H1 (cell line): ENCODE data around the gene TEDC1. TPM values are rescaled to one million over a fixed set of nuclear protein-coding genes. Genes with fewer than 3 reads are reported as not detected.

Source experiments
- BCL11A ChIP-seq, 2 experiments: IDR thresholded peaks; one replicate each; pipeline ENCODE4 v1.6.1; 2011; ENCODE audit warnings: low read depth in 2 of 2, low read length in 2 of 2, mild to moderate bottlenecking in 2 of 2
- CEBPB ChIP-seq: IDR thresholded peaks from 2 replicates; pipeline ENCODE4 v1.6.1; 2012; ENCODE audit warnings: low read depth, low read length
- CREB1 ChIP-seq: IDR thresholded peaks from 2 replicates; pipeline ENCODE4 v1.6.1; 2012; ENCODE audit warnings: inconsistent platforms
- CTBP2 ChIP-seq: IDR thresholded peaks from 2 replicates; pipeline ENCODE4 v1.7.0; 2011; ENCODE audit warnings: borderline replicate concordance, mild to moderate bottlenecking, moderate library complexity, mixed read lengths, low read length; ENCODE audit not compliant: insufficient read depth, insufficient read length
- EP300 ChIP-seq, 2 experiments: IDR thresholded peaks; 1 replicate in 1 of 2; 2 replicates in 1 of 2; pipeline ENCODE4 v1.6.1; 2011 to 2012; ENCODE audit warnings: low read depth in 2 of 2, low read length in 2 of 2, mild to moderate bottlenecking in 2 of 2, borderline replicate concordance in 1 of 2, inconsistent platforms in 1 of 2, moderate library complexity in 1 of 2
- FOSL1 ChIP-seq: IDR thresholded peaks from 2 replicates; pipeline ENCODE4 v1.6.1; 2011; ENCODE audit warnings: mild to moderate bottlenecking, low read depth, low read length, moderate library complexity; ENCODE audit not compliant: insufficient read depth
- GTF2F1 ChIP-seq: IDR thresholded peaks from 2 replicates; pipeline ENCODE4 v1.6.1; 2012; ENCODE audit warnings: low read depth, low read length, improper control_type of control experiment, borderline replicate concordance
- HDAC2 ChIP-seq, 2 experiments: fragments of 300-600 bp in 1 of 2; sonication (generic) in 1 of 2; IDR thresholded peaks; 2 replicates each; pipeline ENCODE4 v1.6.1; 2011 to 2012; ENCODE audit warnings: low read depth in 2 of 2, low read length in 2 of 2, mild to moderate bottlenecking in 2 of 2, moderate library complexity in 2 of 2, borderline replicate concordance in 1 of 2, inconsistent platforms in 1 of 2
- HDAC6 ChIP-seq: IDR thresholded peaks from one replicate; pipeline ENCODE4 v1.7.1; 2012; ENCODE audit warnings: low read depth, mild to moderate bottlenecking, inconsistent platforms, low read length, moderate library complexity
- KDM1A ChIP-seq: fragments of 200-600, 300-600 bp; sonication (generic); IDR thresholded peaks from 2 replicates; pipeline ENCODE4 v1.7.1; 2016; ENCODE audit warnings: mild to moderate bottlenecking, low read length, borderline replicate concordance
- KDM4A ChIP-seq: IDR thresholded peaks from one replicate; pipeline ENCODE4 v1.7.1; 2012; ENCODE audit warnings: low read depth, mild to moderate bottlenecking, moderate library complexity, low read length, inconsistent platforms; ENCODE audit not compliant: severe bottlenecking
- MAX ChIP-seq: IDR thresholded peaks from 2 replicates; pipeline ENCODE4 v1.6.1; 2012; ENCODE audit warnings: inconsistent platforms
- PHF8 ChIP-seq: fragments of 200-600 bp; sonication (generic); conservative IDR thresholded peaks from 2 replicates; pipeline ENCODE4 v1.7.1; 2012; ENCODE audit warnings: low read depth, mild to moderate bottlenecking, inconsistent platforms, low read length, moderate library complexity
- RFX5 ChIP-seq: IDR thresholded peaks from 2 replicates; pipeline ENCODE4 v1.6.1; 2011; ENCODE audit warnings: low read depth, low read length, improper control_type of control experiment, borderline replicate concordance
- SAP30 ChIP-seq: fragments of 300-600 bp; sonication (generic); IDR thresholded peaks from 2 replicates; pipeline ENCODE4 v1.7.1; 2012; ENCODE audit warnings: low read length, moderate library complexity, mild to moderate bottlenecking, inconsistent platforms; ENCODE audit not compliant: insufficient read depth, insufficient replicate concordance
- SIX5 ChIP-seq: IDR thresholded peaks from 2 replicates; pipeline ENCODE4 v1.6.1; 2011; ENCODE audit warnings: mild to moderate bottlenecking, low read depth, low read length
- SP1 ChIP-seq: IDR thresholded peaks from 2 replicates; pipeline ENCODE4 v1.6.1; 2011; ENCODE audit warnings: low read depth, low read length
- TAF1 ChIP-seq: IDR thresholded peaks from 2 replicates; pipeline ENCODE4 v1.6.1; 2011; ENCODE audit warnings: mild to moderate bottlenecking, low read depth, low read length
- TBP ChIP-seq: IDR thresholded peaks from 2 replicates; pipeline ENCODE4 v1.6.1; 2011; ENCODE audit warnings: low read depth, low read length, improper control_type of control experiment
- TCF12 ChIP-seq: IDR thresholded peaks from 2 replicates; pipeline ENCODE4 v1.6.1; 2011; ENCODE audit warnings: low read depth, mild to moderate bottlenecking, low read length
- USF2 ChIP-seq: IDR thresholded peaks from 2 replicates; pipeline ENCODE4 v1.6.1; 2011; ENCODE audit warnings: low read length, improper control_type of control experiment
- YY1 ChIP-seq: IDR thresholded peaks from 2 replicates; pipeline ENCODE4 v1.6.1; 2011; ENCODE audit warnings: low read depth, mild to moderate bottlenecking, low read length
- ZNF274 ChIP-seq: IDR thresholded peaks from 2 replicates; pipeline ENCODE4 v1.7.0; 2012; ENCODE audit warnings: low read length, borderline replicate concordance; ENCODE audit errors: extremely low read depth
- polyA plus RNA-seq, 7 experiments: library from polyadenylated mRNA; depleted of rRNA in 3 of 7; stranded (reverse) in 5 of 7; unstranded in 2 of 7; fragments of >200 nt in 5 of 7; fragments of 200-250 nt in 2 of 7; gene quantifications; 1 replicate in 5 of 7; 2 replicates in 1 of 7; 4 replicates in 1 of 7; pipeline versions ENCODE4 v1.2.1 to v1.2.3, GENCODE V29; 2011 to 2013; ENCODE audit warnings: missing spikeins in 2 of 7, mixed read lengths in 2 of 7
- total RNA-seq: library from RNA; stranded (reverse); fragmentation: NEBNext Ultra II Directional; extraction: Animal tissue kit (Norgen Biotek cat#: 25700); gene quantifications from 2 replicates; pipeline ENCODE4 v1.2.1, GENCODE V29; 2021

TEDC1 gene
- total and polyA plus RNA-seq, 2 of the 8 experiments (the other 6 are each of a cell fraction or from before 2014, with no cell fraction given) = 5.6 to 14.8 TPM

GRCh38 chr14:105489542-105490266, 1.3 kb upstream of the TEDC1 start (continued):
- TF ChIP-seq PHF8 (0 out of 2 replicates have a peak, but pooled peaks have one; percentile 2), USF2 (no peak), EP300 (IDR thresholded peaks at IDR 0.05; ENCODE audit: borderline replicate concordance in 1 of 2, low read depth in 2 of 2, low read length in 2 of 2) (no peak), CEBPB (no peak), CTBP2 (no peak), KDM1A (no peak), SIX5 (no peak), RFX5 (no peak), GTF2F1 (no peak), CREB1 (no peak), SP1 (peak; percentile 62), SAP30 (no peak), TAF1 (no peak; the same call in 1 of the 2 replicates), BCL11A (IDR thresholded peaks at IDR 0.05; ENCODE audit: low read depth in 2 of 2, low read length in 2 of 2) (no peak), TBP (0 out of 2 replicates have a peak, but pooled peaks have one; percentile 43), HDAC6 (no peak), HDAC2 (IDR thresholded peaks at IDR 0.05; ENCODE audit: borderline replicate concordance in 1 of 2, low read depth in 2 of 2, low read length in 2 of 2) (no peak), MAX (peak; percentile 30; the same call in 1 of the 2 replicates), KDM4A (no peak), TCF12 (no peak), FOSL1 (no peak), YY1 (peak; percentile 68; the same call in 1 of the 2 replicates), ZNF274 (no peak)
